HPDE6-E6E7 (cell line): ENCODE measurements around the gene VMP1.
"Not testable (repeated sequence)": the region's sequence is repeated elsewhere in the genome, so short reads cannot be mapped to it uniquely, and the experiment has no call there.

Source experiments
- DNase-seq: peaks from one replicate; pipeline ENCODE4 v3.0.0; 2011; ENCODE audit warnings: missing footprints; ENCODE audit errors: extremely low spot score

The VMP1 gene

DNA sequence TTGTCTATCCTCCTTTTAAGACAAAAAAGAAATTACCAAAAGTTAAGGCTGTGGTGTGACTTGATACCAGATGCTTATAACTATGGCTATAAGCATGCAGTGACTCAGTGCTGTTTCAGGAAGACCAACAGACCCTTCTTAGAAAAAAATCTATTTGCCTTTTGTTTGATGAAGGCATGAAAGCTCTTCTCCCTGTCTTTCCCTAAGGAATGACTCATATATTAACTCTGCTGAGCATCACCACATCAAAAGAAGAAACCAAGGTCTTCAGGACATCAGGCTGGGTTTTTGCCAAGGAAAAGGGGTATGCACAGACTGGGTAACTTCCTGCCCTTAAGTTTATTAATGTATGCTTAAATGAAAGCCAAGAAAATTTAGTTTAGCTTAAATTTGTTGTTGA lies 47.1 kb downstream of the VMP1 start:
- DNase-seq: peak; percentile 50

DNA sequence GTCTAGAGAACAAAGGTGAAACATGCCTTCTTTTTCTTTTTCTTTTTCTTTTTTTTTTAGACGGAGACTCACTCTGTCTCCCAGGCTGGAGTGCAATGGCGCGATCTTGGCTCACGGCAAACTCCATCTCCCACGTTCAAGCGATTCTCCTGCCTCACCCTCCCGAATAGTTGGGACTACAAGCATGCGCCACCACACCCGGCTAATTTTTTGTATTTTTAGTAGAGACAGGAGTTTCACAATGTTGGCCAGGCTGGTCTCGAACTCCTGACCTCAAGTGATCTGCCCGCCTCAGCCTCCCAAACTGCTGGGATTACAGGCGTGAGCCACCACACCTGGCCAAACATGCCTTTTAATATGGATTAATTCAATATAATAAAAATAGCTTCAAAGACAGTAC lies 47.6 kb downstream of the VMP1 start:
- not testable (repeated sequence) for DNase-seq

DNA sequence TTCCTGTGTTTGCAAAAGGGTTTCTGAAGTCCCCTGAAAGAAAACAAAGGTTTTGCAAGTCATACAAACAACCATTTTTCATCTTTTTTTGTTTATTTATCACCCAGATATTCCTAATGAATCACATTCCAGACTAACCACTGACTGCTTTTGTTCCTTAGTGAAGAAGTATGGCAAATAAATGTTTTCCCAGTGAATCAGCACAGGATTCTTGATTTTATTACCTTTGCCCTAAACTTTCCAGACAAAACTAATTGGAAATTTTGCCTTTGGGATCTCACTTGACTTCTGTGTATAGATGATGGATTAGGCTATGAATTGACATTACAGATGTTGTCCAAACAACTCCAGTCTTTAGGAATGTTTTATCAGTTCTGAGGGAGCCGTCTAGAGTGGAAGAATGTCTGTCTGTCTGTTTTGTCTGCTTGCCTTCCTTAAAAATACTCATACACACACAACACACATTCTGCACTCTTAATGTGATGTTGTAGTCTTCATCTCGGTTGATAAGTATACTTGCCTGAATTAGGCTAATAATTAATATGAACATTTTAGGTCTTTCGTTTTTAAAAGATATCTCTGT lies 48.9 kb downstream of the VMP1 start:
- no peak for DNase-seq

DNA sequence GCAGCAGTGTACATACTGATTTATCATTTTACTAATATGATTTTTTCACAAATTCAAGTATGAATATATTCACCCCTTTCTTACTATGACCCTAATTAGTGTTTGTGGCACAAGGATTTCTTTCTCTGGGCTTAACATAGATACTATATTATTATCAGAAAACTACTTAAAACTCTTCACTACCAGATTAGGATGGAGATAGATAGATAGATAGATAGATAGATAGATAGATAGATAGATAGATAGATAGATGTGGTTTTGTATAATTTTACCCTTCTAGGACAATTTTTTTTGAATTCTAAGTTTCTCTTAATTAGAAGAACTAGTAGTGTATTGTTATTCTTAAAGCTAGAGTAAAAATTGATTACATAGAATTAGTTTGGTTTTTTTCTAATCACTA lies 49.6 kb downstream of the VMP1 start:
- DNase-seq: no peak

DNA sequence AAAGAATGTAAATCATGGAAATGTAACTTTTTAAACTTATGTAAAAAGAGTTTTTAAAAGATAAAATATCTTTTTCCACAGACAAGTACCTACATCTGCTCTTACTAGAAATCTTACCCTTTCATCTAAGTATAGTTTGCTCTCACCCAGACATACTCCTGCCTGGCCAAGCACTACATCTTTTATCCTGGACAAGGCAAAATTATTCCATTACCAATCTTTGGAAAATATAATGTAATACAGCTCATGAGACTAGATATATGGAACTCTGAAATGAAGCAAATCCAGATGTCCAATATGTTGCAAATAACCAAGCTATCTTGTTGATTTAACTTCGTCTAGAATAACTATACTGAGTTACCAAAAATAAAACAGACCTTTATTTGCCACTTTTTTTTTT lies 50.0 kb downstream of the VMP1 start:
- DNase-seq: no peak

DNA sequence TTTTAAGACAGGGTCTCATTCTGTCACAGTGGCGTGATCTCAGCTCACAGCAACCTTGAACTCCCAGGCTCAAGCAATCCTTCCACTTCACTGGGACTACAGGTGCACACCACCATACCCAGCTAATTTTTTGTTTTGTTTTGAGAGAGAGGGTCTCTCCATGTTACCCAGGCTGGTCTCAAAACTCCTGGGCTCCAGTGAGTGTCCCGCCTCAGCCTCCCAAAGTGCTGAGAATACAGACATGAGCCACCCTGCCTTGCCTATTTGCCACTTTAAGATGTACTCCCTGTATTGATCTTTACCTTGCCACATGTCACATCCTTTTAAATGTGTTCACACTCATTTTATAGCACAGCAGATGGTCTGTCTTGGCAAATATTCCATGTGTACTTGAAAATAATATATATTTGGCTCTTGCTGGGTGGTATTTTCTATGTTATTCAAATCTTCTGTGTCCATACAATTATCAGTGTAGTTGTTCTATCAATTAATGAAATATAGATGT lies 50.5 kb downstream of the VMP1 start:
- DNase-seq: no peak

DNA sequence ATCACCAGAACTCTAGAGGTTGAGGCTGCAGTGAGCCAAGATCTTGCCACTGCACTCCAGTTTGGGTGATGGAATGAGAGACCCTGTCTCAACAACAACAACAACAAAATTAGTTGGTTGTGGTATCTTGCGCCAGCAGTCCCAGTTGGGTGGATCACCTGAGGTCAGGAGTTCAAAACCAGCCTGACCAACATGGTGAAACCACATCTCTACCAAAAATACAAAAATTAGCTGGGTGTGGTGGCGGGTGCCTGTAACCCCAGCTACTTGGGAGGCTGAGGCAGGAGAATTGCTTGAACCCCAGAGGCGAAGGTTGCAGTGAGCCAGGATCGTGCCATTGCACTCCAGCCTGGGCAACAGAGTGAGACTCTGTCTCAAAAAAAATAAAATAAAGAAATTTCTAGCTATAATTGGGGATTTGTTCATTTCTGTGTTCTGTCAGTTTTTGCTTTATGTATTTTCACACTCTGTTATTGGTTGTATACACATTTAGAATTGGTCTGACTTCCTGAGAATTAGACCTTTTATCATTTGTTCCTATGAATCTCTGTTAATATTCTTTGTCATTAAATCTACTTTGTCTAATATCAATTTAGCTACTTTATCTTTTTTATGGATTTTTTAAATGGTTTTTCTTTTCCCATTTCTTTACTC lies 51.7 kb downstream of the VMP1 start:
- DNase-seq: not testable (repeated sequence)

DNA sequence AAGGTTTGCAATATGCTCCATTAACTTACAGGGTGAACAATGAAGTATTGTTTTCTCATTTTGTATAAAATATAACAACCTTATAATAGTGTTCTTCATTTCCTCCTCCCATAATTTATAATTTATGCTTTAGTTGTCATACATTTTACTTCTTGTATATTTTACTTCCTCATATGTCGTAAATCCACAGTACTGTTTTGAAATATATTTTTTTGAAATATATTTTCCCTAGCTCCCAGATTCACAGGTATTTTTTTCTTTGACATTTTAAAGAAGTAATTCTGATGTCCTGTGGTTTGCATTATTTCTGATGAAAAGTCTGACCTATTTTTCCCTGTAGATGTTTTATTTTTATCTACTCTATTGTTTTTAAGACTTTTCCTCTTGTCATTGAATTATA lies 52.7 kb downstream of the VMP1 start:
- DNase-seq: no peak

DNA sequence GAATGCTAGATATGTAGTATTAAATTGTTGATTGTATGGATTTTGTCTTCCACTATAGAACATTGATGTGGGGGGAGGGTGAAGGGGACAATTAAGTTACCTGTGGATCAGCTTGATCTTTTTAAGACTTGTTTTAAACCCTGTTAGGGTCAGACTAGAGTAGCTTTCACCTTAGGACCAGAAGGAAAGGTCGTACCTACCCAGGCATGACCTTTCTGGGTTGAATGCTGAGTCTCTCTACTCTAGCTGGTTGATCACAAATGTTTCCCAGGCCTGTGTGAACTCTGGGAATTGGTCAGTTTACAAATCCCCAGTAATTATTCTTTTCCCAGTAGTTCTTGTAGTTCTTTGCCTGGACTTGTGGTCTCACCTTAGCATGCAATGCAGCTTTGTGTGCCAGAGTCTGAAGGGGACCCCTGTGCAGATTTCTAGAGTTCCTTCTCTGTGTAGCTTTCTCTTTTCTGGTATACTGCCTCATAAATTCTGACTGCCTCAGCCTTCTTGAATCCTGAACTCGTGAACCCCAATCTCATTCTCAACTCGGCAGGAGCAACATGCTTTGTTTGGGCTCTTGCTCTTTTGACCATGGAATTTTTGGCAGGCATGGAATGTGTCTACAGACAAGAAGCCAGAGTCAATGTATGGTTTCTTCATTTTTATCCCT lies 54.1 kb downstream of the VMP1 start:
- DNase-seq: no peak

DNA sequence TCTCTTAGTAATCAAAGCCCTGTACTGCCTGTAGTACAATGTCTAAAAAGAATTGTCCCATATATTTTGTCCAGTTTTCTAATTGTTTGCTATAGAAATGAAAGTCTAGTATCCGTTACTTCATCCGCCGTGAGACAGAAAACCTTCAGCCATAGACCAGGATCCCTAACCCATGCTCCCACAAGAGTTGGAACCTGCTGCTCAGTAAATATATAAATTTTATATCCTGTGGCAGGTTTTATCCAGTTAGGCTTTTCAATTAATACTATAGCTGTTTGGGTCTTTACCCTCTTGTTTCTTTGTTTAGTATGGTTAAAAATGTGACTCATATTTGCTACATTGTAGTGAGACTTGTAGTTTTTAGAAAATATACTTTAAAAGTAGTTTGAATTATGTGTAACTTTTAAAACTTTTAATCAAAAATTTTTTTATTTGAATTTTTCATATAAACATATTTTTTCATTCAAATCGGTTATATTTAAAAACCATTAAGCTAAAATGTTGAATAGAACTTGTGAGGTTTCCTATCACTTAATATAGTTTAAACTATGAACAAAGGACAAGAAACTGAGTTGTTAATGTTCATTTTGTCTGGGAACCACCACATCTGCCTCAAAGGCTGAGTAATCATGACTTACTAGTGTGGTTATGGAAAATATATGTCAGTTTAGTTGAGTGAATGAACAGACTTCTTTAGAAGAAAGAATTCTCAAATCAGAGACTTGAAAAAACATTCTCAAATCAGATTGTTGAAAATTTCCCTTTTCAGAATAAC lies 54.8 kb downstream of the VMP1 start:
- DNase-seq: no peak

DNA sequence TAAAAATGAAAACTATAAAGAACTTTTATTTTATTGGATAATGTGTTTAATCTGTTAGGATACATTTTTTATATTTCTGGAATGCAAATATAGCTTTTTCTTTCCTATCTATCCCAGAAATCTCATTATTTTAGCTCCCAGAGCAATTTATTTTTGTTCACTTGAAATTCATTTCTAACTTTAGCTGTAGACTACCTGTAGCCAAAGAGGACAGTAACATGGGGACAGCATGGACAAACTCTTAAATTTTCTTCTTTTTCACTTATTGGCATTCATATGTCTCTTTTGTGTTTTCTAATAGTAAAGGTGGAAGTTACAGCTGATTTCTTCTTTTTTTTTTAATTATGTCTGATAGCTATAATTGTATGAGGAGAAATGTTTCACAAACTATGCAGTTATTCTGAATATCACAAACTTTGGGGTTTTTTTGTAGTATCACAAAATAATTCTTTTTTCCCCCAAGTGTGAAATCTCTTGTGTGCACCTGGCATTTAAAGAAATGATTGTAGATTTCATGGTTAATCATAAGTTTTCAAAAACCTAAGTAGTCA lies 55.4 kb downstream of the VMP1 start:
- DNase-seq: no peak

DNA sequence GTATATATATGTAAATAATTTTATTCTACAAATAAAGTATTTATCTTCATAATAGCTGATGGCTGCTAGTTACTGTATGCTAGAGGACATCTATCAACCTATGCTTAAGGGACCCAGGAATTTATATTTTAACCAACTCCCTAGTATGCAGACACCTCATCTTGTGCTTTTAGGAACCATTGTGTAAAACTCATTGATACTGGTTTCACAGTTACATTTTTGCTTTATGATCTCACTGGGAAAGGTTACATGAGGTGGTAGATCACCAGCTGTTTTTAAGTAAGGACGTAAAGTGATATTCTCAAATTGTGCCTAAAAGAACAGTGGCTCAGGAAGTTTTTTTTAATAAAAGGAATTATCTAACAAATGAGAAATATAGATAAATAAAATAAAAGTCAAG lies 56.4 kb downstream of the VMP1 start:
- no peak for DNase-seq

DNA sequence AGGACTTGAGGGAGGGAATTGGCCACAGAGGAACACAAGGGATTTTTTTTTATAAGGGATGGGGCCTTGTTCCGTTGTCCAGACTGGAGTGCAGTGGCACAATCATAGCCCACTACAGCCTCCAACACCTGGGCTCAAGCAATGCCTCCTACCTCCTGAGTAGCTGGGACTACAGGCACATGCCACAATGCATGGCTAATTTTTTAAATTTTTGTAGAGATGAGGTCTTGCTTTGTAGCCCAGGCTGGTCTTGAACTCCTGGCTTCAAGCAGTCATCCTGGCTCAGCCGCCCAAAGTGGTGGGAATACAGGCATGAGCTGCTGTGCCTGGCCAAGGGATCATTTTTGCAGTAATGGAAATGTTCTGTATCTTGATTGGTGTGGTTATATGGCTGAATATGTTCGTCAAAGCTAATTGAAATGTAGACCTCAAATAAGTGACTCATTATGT lies 56.9 kb downstream of the VMP1 start:
- DNase-seq: no peak

DNA sequence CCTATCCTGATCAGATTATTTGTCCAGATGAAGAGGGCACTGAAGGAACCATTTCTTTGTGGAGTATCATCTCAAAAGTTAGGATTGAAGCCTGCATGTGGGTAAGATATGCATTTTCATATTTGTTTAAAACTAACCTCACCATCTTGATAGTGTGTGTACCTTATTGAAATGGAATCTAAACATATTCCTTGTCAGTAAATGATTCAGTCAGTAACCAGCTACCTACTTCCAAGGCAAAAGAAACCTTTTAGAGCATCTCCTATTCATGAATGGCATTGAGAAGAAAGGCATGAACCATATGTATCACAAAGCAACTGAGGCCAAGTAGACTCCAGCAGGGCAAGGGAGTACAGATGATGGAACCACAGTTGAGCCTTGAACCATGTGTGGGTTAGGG lies 57.6 kb downstream of the VMP1 start:
- DNase-seq: no peak

DNA sequence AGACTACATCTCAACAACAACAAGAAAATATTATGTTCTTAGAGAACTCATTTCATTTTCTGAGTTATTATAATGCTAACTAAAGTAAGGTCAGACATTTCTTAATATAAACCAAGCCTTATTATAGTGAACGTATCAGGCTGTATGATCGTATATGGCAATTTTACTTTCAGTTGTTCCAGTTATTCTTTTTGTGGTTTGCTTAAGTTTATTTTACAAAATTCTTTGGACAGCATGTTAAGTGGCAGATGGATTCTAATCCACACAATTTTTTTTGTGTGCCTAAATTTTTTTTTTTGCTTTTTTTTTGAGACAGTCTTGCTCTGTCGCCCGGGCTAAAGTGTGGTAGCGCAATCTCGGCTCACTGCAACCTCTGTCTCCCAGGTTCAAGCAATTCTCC lies 59.0 kb downstream of the VMP1 start:
- no peak for DNase-seq

DNA sequence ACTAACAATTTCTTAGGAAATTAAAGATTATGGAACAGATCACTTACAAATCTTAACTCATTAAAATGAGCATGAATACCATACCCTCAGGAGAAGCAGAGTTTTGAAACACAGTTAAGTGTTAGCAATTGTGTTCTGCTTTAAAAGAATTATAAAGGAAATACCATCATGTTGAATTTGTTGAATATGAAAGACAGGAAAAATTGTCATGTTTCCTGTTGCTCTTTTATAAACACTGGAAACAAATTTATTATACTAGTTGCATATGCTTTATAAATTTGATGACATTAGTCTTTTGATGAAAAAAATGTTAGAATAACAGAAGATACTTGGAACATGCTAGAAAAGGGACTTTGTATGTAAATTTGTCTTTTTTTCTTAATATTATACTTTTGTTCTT lies 59.7 kb downstream of the VMP1 start:
- DNase-seq: no peak

DNA sequence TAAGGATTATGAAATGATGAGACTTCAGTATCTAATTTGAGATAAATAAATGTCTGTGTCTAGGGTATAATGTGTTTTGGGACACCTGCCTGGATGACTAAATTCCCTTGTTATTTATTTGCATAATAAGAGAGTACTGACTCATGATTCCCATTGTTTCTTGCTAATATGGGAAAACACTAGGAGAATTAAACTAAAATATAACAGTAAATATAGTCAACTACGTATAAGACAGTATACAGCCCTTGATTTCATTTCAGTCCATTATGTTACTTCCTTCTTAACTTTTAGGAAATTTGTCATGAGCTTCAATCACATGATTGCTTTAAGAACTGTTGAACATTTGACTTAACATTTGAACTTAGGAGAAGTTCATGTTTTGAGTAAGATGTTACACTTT lies 62.4 kb downstream of the VMP1 start:
- DNase-seq: no peak

DNA sequence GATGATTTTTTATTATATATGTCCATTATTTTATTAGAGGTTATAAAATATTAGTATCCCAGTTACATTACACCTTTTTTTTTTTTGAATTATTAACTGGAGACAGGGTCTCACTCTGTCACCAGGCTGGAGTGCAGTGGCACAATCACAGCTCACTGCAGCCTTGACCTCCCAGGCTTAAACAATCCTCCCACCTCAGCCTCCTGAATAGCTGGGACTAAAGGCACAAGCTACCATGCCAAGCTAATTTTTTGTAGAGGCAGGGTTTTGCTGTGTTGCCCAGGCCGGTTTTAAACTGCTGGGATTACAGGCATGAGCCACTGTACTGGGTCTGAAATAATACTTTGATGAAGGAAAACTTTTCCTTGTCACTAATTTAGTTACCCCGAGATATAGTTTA lies 63.6 kb downstream of the VMP1 start:
- DNase-seq: no peak

DNA sequence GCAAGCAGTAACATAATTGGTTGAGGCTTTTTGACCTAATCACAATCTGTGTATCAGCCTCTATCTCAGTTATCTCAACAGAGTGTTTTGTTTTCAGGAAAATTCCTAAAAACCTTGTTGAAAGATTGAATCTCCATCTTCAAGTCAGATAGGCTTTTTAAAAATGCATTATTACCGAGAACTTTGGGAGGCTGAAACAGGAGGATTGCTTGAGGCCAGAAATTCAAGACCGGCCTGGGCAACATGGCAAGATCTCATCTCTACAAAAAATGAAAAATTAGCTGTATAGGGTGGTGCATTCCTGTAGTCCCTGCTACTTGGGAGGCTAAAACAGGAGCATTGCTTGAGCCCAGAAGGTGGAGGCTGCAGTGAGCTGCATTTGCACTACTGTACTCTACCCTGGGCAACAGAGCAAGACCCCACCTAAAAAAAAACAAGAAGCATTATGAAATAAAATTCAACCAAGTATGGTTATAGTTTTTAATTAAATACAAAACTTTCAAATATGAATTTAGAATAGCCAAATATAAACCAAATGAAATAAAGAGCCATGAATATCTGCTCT lies 68.4 kb downstream of the VMP1 start:
- no peak for DNase-seq

DNA sequence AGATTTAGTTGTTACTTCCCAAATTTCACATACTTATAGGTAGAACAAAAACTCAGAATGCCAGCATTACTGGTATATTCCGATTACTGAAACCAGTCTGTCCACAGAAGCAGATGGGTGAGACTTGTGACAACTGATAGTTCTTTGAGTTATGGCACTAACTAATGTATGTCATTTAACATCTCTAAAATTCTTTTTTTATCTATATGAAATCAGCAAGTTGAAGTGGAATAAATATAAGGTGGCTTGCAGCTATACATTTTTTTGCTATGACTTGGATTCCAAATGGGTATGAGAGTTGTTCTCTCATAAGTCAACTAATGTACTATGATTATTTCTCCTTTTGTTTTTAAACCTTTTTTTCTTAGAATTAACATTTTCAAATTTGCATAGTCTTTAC lies 69.1 kb downstream of the VMP1 start:
- DNase-seq: no peak

DNA sequence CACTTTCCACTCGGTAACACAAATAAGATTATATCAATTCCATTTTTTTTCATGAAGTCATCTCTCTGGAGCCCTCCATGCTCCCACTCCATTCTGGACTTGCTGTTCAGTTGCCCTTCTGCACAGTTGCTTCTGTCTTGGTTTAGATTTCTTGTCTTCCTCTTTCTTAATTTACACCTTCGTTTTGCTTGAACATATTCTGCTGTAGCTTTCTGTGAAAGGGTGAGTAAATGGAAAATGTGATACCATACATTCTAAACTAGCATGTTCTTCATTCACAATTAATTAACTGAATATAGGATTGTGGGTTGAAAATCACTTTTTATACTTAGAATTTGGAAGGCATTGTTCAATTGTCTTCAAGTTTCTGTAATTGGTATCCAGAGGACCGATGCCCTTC lies 69.6 kb downstream of the VMP1 start:
- DNase-seq: no peak

DNA sequence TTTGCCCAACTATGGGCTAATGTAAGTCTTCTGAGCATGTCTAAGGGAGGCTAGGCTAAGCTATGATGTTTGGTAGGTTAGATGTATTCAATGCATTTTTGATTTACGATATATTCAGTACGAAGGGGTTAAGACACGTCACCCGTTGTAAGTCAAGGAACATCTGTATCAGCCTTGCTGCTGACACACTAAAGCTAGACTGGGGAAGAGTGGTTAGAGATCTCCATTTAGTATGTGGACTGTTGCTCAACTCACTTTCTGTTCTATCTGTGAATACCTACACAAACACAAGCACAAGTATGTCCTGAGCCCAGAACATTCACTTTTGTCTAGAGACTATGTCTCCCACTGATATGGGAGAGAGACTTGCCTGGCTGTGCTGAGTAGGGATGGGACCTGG lies 71.5 kb downstream of the VMP1 start:
- DNase-seq: no peak
